Inflammatory macrophage treated with lipopolysaccharide for 1 hour (primary cell): ENCODE data around the gene PDZRN3.
A peak's percentile ranks its signal among the peaks of the same experiment; 100 is the strongest.

Experiments
- DNase-seq, 2 donors: peaks; one replicate each; pipeline ENCODE4 v3.0.0-alpha.2; 2020 to 2022

The PDZRN3 gene

DNA sequence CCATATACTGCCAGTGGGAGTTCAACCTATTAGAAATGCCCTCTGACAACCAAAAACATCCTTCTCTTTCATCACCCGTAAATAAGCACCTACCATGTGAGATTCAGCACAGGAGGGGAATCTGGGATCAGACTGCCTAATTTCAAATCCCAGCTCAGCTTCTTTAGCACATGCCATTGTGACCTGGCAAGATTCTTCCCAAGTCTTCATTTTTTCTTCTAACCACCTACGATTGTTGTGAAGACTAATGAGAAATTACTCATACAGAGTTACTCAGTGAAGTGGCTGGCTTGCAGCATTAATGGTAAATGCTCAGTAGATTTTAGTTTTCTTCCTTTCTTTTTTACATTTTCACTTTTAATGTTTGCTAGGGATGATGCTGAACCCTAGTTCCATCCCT is 176.7 kb downstream of the PDZRN3 start:
- DNase-seq: no peak

DNA sequence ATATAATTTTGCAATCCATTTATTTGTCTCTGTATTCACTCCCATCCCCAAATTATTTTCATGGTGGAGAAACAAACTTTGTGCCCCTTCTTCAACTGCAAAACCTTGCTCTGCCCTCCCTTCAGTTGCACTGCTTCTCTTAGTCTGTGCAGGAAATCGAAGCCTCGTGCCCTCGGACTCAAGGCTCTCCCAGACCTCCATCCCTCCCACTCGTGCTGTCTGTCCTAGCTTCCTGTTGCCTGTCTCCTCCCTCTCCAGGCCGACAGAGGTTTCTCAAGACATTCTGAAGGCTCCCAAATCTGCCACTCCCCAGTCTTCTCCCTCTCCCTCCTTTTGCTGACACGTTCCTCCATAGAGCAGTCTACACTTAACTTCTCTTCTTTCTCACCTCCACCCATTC is 177.6 kb downstream of the PDZRN3 start:
- DNase-seq: peak in 1 of 2 donors; percentile 17

DNA sequence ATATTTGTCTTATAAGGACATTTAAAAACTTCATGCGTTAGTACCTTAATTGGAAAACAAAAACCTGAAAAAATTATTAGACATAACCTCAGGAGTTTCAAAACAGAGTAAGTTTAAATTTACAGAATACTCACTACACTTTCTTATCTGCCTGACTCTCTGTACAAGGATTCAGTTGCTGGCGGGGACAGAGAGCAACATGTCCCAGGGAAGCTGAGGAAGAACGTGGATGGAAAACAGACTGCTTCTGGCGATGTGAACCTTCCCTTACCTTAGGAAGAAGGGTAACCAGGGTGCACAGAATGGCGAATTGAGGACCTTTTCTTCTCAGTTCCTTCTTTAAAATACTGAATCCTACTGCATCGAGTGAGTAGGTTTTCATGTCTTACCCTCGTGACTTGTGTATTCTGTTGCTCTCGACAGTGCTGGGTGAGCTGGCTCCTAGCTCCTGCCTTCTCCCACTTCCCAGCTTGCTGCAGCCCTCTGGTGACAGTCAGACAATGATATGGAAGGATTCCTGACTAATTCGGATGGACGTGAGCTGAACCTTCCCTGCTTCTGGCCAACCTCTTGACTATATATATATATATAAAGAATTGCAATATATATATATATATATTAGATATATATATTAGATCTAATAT is 178.2 kb downstream of the PDZRN3 start:
- no peak for DNase-seq

DNA sequence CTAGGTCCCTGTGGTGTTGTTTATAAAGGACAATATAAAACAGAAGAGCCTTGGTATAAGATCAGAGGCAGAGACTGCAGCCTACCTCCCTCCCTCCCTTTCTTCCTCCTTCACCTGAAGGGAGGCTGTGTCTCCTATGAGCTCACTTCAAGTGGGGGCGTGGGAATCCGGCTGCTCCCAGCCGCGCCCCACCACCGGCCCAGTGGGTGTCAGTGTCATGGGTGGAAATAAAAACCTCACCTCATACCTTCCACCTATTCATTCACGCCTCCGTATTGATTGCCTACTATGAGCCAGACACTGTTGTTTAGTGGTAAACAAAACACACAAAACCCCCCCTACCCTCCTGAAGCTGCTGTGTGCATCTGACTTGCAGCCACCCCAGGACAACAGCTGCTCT is 181.9 kb downstream of the PDZRN3 start:
- no peak for DNase-seq

DNA sequence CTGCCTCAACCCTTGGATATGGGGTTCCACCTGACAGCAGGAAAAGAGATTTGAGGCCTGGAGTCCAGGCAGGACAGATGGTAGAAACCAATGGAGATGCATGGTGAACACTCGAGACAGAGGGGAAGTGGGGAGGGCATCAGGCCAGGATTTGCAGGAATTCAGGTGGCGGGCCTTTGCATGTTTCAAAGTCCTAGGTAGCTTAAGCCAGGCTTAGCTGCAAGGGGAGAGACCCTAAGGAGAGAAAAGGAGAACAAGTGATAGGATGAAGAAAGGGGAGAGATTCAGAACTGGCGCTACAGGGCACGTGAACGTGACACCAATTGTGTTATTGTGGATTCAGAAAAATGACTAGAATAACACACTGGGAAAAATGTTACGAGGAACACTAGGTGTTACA is 182.6 kb downstream of the PDZRN3 start:
- no peak for DNase-seq

DNA sequence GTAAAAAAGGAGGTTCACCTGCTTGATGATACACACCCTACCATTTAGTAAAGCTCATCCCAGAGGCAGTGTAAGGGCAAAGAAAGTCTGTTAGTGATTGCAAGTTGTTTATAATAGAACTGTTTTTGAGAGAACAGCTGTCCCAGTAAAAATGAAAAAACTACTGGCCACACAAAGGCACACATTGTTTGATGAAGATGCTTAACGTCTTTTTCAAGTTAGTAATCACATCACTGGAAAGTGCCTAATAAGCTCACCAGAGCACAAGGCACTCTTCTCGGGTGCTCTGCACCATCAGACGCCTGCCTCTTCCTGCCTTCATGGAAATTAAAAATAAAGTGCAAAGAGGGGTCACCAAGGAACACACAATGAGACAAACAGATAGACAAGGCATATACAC is 186.9 kb downstream of the PDZRN3 start:
- DNase-seq: no peak

DNA sequence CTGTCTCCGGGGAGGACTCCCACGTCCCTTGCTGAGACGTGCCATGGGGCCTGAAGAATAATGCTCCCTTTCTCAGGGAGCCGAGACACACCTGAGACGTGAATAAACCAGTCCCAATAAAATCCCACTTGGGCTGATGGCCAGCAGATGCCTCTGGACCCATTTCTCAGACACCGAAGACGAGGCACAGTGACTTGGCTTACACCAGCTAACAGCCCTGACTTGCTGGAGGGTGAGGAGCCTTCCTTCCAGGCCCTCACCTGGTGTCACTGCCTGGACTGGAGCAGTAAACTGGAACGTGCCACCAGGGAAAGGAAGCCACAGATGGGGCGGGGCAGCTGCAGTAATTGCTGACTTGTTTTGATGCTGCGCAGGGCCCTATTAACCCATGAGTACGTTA is 189.7 kb downstream of the PDZRN3 start:
- DNase-seq: no peak

DNA sequence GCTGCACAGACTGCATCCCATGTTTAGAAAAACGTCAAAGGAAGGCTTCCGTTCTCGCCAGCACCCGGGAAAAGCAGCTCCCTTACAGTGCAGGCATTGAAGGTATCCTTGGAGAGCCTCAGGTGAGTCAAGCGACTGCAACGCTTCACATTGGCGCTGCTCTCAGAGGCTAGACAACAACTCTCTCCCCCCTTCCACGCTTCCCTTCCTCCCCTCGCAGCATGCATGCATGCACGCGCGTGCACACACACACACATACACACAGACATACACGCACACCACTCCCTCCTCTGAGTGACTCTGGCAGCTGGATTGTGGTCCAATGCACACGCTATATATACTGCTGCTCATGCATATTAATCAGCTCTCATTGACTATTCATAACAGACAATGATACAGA is 191.1 kb downstream of the PDZRN3 start:
- DNase-seq: no peak

DNA sequence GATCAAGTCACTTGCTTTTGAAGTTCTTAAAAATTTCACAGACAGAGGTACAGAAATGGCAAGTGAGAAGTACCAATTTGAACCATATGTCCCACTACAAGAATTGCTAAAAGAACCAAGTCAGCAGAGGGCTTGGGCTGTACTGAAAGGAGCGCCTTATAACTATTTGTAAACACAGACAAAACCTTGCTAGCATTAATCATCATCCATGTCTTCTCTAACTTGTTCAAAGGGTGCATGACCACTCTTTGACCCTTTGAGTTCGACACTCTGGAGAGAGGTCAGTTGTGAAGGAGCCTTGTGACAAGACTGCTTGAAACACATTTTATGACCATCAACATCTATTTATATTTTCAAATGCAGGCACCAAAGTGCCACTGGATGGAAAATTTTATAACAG is 191.7 kb downstream of the PDZRN3 start:
- DNase-seq: no peak

DNA sequence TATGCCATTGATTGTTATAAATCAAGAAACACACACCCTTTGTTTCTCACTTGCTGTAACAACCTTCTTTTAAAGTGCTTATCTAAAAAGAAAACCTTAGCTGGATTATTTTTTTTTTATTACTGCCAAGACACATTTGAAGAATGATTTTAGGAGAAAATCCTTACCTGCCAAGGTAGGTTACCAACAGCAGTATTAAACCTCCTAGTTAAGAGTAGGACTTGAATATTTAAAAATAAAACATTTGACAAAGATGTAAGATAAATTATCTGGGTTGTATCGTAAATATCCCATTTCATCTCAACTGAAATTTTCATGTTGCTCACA is 192.1 kb downstream of the PDZRN3 start:
- no peak for DNase-seq

DNA sequence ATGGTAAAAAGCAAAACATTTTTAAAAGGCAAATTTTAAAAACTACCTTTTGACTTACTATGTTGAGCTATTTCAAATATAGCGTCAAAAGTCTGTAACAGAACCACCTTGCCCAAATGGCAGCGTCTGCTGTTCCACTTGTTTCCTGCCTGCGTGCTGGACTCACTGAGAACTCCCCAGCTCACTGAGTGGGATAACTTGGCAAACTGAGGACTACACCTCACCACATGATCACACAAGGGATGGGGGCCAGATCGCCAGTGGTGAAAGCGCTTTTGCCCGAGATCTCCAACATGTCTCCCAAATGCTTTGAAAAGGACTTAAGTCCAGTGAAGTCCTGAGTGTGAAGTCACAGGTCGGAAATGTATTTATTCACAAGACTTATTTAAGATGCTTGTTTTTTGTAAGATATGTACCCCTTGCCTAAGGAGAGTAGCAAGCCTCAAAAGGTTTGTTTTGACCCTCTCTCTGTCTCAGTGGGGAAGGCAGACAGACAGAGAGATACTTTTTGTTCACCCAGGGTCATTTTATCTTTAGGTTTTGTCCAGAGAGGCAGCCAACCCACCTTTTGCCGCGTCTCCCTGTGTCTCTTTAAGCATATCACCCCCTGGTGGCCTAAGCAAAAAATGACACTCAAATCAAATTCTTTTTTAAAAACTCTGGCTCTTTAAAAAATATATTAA is 192.6 kb downstream of the PDZRN3 start:
- peak; percentile 24 to 58 for DNase-seq

DNA sequence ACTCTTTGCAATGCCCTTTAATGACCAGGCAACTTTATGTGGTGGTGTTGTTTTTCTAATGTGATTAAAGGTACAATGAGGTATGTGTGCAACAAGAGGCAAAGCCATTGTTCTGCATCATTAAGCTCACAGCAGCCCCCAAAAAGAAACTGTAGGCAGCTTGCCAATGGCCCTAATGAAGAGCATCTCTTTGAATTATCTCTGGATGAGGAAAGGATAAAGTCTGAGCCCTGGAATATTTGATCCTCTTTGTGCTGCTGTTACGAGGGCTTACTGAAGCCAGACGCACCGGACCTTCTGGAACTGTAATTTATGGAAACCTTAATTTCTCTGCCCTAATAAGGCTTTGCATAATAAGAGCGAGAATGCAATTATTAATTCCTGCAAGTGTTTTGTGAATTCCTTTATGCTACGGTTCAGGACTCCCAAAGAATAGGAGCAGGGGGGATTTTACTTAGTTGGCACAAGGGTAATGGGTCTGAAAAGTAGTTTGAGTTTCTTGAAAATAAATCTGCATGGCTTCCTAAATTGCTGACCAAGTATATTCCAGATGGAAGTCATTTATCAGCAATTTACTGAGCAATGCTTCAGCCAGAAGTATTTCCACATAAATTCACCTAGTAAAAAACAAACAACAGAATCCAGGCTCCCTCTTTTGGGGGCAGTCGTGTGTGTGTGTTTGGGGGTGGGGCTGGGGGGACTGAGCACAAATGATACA is 193.4 kb downstream of the PDZRN3 start:
- no peak for DNase-seq

DNA sequence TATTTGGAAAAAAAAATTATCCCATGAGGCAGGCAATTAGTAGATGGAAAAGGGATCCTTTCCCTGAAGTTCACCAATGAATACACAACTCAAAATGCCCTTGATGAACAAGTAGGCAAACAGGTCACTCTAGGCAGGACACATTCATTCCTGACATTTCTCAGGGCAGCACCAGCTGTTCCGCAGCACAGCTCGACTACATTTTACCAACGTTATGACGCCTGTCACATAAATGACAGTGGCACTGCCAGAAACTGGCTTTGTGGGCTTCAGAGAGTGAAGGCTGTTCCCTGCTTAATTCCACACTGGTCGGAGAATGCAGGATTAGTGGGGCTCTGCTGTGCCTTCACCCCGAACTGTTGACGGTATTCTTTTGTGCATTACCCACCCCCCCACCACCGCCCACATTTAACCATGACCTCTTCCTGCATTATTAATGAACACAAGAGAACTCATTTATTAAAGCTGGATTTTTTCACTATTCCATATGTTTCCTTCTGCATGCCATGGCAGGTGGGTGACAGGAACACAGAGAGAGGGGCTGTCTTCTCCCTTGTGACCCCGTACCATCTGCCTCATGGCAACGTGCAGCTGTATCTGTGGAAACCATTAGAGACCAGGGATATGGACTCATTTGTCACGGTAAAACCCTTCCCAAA is 197.6 kb downstream of the PDZRN3 start:
- DNase-seq: no peak

DNA sequence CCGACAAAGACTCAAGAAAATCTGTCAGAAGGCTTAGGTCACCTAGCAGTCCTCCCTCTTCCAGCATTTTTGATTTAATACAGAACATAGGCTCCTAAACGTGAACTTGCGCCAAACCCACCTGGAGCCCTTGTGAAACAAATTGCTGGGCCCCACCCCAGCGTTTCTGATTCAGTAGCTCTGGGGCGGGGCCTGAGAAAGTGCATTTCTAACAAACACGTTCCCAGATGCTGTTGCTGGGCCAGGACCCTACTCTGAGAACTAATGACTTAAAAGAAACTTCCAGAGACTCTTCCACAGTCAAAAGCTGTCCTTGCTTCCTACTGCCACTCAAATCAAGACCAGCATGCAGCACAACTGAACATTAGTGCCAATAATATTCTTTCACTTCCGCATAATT is 198.1 kb downstream of the PDZRN3 start:
- no peak for DNase-seq

DNA sequence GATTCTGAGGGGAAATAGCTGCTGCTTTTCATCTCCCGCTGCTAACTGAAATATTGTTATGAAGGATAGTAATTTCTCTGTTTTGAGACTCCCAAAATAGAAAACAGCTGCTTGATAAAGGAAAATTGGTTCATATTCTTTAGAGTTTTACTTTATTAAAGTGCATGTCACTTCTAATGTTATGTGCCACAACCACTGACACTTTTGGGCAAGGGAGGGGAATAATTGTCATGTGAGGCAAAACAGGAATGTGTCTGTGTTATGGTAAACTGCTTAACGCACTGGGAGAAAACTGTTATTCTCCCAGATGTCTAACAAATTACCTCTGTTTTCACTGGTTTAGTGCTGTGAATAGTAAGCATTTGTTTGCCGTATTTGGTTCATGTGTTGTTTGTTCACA is 201.6 kb downstream of the PDZRN3 start:
- DNase-seq: no peak

DNA sequence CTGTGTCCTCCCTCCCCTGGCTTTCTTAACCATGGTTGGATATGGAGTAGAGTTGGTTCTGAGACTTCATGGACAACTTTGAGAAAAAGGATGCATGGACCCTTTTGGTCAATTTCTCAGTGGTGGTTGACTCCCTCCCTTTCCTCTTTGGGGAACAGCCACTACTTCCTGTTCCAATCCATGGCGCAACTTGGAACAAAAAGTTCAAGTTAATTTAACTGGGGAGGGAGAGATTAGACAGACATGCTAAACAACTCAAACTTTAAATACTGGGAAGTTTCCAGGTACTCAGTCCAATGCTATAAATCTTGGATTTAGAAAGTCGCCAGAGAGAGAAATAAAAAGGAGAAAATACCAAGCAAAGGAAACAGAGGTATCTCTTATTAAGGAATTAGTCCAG is 202.2 kb downstream of the PDZRN3 start:
- DNase-seq: no peak

DNA sequence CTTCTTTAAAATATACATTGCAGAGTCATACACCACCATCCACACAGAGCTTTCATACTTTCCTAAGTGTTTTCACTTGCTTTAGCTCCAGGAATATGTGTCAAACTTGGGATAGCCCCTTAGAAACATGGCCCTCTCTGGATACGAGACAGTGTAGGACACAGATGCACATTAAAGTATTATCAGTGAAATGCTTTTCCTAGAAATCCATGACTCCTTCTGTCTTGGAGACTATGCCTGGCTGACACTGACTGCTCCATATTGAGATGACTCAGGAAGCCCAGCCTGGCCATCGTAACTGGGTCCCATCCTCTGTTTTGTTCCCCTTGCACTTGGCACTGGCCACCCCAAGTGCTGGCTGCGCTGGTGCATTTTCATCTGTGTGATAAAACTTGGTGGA is 204.8 kb downstream of the PDZRN3 start:
- no peak for DNase-seq

DNA sequence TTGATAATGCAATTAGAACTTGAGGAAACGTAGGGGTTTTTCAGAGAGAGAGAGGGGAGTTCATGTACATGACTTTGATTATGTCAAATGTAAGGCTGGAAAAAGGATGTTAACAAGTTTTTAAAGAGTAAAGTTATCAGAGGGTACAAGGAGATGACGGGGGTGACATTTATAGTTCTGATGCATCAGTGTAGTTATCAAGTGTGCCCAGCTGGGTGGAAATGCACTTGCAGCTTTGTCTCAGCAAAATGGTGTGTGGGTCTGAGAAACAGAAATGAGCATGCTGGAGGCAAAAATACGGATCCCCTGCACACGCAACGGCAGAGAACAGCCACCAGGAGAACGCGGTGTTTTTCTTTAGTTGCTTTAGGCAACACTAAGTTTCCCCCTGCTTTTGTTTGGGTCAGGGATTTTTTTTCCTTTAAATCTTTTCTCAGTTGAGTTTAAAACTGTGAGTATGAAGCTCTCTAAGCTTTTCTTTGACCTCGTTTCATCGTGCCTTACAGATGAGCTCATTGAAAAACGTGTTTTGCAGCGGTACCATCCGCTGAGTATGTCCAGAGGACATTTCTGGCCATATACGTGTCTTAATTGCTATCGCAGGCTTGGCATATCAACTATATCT is 205.4 kb downstream of the PDZRN3 start:
- no peak for DNase-seq

DNA sequence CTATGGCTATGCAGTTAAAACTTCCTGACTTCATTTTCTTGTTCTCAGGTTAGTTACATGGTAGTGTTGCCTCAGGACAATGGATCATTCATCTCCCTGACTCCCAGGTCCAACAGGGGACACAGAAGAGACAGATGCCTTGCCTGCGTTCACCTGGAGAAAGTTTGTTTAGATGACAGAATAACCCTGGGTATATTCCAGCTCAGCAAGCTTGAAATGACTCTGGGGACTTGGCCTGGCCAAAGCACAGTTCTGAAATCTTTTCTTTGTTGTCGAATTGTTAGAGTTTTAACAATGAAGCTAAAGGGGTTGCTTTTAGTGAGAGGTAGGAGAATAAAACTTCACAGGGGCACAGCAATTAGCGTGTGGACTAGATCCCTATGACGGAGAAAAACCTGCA is 206.1 kb downstream of the PDZRN3 start:
- no peak for DNase-seq

DNA sequence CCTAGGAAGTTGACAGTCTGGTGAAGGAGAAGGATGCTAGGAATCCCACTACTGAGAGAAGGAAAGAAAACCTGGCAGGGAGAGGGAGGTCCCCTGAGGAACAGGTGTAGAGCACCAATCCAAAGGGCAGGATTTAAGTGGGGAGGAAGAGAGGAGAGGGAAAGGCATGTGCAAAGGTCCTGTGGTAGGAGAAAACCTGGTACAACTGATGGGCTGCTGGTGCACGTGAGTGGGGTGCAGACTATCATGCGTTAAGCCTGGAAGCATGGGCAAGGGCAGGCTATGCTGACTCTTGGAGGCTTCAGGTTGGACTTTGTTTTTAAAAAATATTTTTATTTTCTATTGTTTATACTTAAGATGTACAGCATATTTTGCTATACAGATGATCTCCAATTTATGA is 209.6 kb downstream of the PDZRN3 start:
- no peak for DNase-seq

DNA sequence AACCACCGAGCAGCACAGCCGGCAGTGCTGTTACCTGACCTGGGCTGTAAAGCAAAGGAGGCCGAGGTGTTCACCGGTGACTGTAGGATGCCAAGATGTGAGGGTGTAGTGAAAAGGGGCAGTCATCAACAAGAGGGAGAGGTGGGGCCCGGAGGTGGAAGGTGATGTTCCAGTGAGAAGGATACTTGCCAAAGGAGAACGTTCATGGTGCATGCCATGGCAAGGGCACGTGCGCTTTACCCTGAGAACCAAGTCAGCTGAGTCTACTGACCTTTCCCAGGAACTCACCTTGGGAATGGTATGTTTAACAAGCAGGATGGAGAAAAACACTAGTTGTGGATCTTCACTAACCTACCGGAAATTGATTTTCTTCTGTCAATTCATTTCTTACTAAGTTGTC is 211.1 kb downstream of the PDZRN3 start:
- DNase-seq: no peak

DNA sequence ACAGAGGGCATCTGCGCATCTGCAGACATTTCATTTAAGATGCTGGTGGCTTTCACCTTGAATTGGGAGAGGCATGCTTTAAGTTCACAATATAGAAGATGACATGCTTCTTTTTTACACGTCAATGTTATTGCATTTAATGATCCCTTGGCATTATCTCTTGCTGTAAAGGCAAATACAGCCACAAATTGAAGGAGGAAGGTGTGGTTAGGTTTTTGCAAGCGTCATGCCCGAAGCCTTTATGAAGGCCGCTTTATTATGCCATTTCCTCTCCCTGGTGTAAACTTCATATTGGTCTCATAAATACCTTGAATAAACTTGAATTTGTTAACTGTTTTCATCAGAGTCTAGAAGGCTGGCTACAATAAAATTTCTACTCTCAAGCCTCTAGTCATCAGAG is 212.7 kb downstream of the PDZRN3 start:
- DNase-seq: no peak

DNA sequence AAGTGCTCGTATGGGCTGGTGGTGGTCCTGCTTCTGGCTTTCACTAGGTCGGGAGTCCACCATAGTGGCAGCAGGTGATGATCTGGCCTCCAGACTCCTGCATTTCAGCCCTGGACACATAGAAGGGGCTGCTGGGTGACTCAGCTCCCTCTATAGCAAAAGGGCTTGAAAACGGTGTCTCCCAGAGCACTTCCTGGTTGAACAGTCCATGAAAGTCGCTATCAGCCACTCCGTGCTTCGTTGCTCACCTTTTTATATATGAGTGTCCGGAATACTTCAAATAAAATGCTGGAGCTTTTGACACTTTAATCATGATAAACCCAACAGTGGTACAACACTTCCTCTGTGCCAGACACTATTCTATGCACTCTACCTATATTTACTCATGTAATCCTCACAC is 213.2 kb downstream of the PDZRN3 start:
- no peak for DNase-seq
